Activated naive CD8-positive, alpha-beta T cell treated with anti-CD3 and anti-CD28 coated beads, Interleukin-2, amount 10 ng/mL, durations not matched to agents 7 days and 5 days (primary cell): Measurements from ENCODE around the gene LRRC71. TPM values are rescaled to one million over a fixed set of nuclear protein-coding genes. Genes with fewer than 3 reads are reported as not detected.

Source experiments
- ATAC-seq: fragments of 150-1000 bp; cut with Tn5 transposase; one replicate; pipeline ENCODE4 v1.10.0; 2021; ENCODE audit warnings: low read depth, moderate library complexity
- POLR2A ChIA-PET: fragments of 350-600 bp; sonication (Branson Sonifier 250); formaldehyde crosslinking; loops from one replicate; lab custom pipeline; 2021; ENCODE audit warnings: antibody characterized with exemption; lab: Charles Lee
- DNase-seq: peaks from one replicate; pipeline ENCODE4 v3.0.0; 2021
- H3K27ac Mint-ChIP-seq: one replicate; pipeline ENCODE4 v1.8.0; 2022; ENCODE audit warnings: mild to moderate bottlenecking, mixed read lengths
- H3K27me3 Mint-ChIP-seq: one replicate; pipeline ENCODE4 v1.8.0; 2022; ENCODE audit warnings: mild to moderate bottlenecking, moderate library complexity, mixed read lengths
- H3K36me3 Mint-ChIP-seq: one replicate; pipeline ENCODE4 v1.8.0; 2021; ENCODE audit warnings: mild to moderate bottlenecking, mixed read lengths
- H3K4me1 Mint-ChIP-seq: one replicate; pipeline ENCODE4 v1.8.0; 2021; ENCODE audit warnings: mixed read lengths
- H3K4me3 Mint-ChIP-seq: one replicate; pipeline ENCODE4 v1.8.0; 2022; ENCODE audit warnings: mild to moderate bottlenecking, moderate library complexity, mixed read lengths
- H3K9me3 Mint-ChIP-seq: one replicate; pipeline ENCODE4 v1.8.0; 2021; ENCODE audit warnings: mixed read lengths
- total RNA-seq, 2 experiments: library from RNA; stranded (reverse); gene quantifications; one replicate each; pipeline ENCODE4 v1.2.3, GENCODE V29; 2021

Gene LRRC71
- total RNA-seq, 2 experiments from 2014 or later = not detected

DNA sequence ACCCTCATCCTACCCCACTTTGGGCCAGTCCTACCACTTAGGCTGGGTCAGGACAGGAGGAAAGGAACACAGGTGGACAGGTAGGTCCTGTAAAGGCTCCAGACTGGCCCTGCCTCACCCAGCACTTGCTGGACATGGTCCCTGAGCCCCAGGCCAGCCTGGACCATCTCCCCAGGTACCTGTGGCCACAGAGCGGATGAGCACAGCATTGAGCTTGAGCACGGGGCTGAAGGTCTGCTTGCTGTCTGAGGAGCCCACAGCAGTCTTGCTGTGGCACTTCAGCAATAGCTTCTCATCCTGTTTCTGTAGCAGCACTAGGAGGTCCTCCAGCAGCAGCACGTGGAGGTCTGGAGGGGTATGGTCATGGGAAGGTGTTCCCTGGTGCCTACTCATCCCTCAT, 23.3 kb downstream of the LRRC71 start:
- no peak overlapping the region for H3K27ac Mint-ChIP-seq
- no peaks in the 10 kb centered on the region for H3K9me3 Mint-ChIP-seq
- H3K36me3 Mint-ChIP-seq = peaks cover 5% of the 10 kb centered on the region
- no peak for ATAC-seq
- POLR2A ChIA-PET = no interaction called here
- no peaks in the 10 kb centered on the region for H3K27me3 Mint-ChIP-seq
- no peaks in the 10 kb centered on the region for H3K4me1 Mint-ChIP-seq
- DNase-seq = no peak
- no peak overlapping the region for H3K4me3 Mint-ChIP-seq

GRCh38 chr1:156944268-156944667, 23.8 kb downstream of the LRRC71 start:
- Mint-ChIP-seq H3K9me3 (no peaks in the 10 kb centered on the region), H3K27me3 (no peaks in the 10 kb centered on the region), H3K36me3 (peaks cover 5% of the 10 kb centered on the region), H3K4me1 (no peaks in the 10 kb centered on the region), H3K4me3 (no peak overlapping the region), H3K27ac (no peak overlapping the region)
- no peak for DNase-seq
- POLR2A ChIA-PET = no interaction called here
- ATAC-seq = no peak

DNA sequence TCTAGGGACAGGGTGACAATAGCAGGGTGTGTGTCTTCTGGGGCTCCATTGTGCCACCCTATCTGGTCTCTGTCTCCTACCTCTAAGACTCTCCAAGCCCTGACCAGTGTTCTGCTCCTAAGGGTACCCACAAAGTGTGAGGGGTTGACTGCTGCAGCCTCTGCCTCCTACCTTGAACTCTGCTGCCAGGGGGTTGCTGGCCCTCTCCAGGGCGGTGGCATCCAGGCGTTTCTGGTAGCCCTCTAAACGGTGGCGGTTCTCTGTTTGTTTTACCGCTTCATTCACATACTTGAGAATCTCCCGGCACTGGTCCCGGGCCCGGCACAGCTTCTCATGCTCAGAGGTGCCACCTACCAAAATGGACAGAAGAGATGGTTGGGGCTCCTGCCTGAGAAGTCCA, 24.4 kb downstream of the LRRC71 start:
- no peak for DNase-seq
- no peaks in the 10 kb centered on the region for H3K9me3 Mint-ChIP-seq

GRCh38 chr1:156945881-156946661, 25.6 kb downstream of the LRRC71 start:
- ATAC-seq (no peak), DNase-seq (no peak)
- Mint-ChIP-seq H3K36me3 (peaks cover 5% of the 10 kb centered on the region), H3K9me3 (no peaks in the 10 kb centered on the region), H3K4me3 (no peak overlapping the region), H3K4me1 (no peaks in the 10 kb centered on the region), H3K27me3 (no peaks in the 10 kb centered on the region), H3K27ac (no peak overlapping the region)
- POLR2A ChIA-PET = no interaction called here

More for the DNA sequence above, 24.4 kb downstream of the LRRC71 start:
- H3K27me3 Mint-ChIP-seq = no peaks in the 10 kb centered on the region
- POLR2A ChIA-PET = no interaction called here
- H3K4me3 Mint-ChIP-seq = no peak overlapping the region
- ATAC-seq = no peak
- no peak overlapping the region for H3K27ac Mint-ChIP-seq
- peaks cover 5% of the 10 kb centered on the region for H3K36me3 Mint-ChIP-seq
- no peaks in the 10 kb centered on the region for H3K4me1 Mint-ChIP-seq

- DNase-seq (no peak), ATAC-seq (no peak)
- Mint-ChIP-seq H3K4me1 (no peaks in the 10 kb centered on the region), H3K27me3 (no peaks in the 10 kb centered on the region), H3K27ac (no peak overlapping the region), H3K4me3 (no peak overlapping the region), H3K36me3 (peaks cover 5% of the 10 kb centered on the region), H3K9me3 (no peaks in the 10 kb centered on the region)
- POLR2A ChIA-PET = no interaction called here
These were observed 26.7 kb downstream of the LRRC71 start for GRCh38 chr1:156947127-156947526.

DNA sequence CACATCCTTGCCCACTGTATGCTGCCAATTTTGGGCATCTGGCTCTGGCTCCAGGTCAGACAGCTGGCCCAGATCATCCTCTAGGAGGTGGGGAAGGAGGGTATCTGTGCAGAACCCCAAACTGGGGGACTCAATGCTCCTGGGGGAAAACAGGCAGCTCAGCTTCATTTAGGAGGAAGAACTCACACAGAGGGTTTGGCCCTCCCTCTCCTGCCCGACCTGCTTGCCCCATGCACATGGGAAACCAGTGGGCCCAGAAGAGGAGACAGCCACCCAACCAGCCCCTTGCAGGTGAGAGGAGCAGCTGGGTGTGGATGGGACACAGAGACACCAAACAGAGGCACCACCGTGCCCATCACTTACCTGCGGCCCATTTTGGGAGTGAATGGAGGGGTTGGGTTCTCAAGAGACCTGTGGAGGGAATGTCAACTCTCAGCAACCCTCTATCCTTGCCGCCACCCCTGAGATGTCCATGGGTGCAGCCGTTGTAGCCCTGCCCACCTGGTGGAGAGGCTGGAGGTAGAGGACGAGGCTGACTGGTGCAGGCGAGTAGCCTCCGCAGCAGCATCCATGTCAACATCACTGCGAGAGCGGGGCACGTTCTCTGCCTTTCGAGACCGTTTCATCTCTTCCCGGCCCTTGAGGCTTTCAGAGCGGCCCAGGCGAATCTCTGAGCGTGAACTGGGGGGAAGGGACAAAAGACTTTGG, 27.5 kb downstream of the LRRC71 start:
- Mint-ChIP-seq H3K27ac (no peak overlapping the region), H3K9me3 (no peaks in the 10 kb centered on the region), H3K27me3 (no peaks in the 10 kb centered on the region), H3K36me3 (peaks cover 5% of the 10 kb centered on the region), H3K4me3 (no peak overlapping the region), H3K4me1 (no peaks in the 10 kb centered on the region)
- no peak for ATAC-seq
- POLR2A ChIA-PET = no interaction called here
- DNase-seq = no peak

DNA sequence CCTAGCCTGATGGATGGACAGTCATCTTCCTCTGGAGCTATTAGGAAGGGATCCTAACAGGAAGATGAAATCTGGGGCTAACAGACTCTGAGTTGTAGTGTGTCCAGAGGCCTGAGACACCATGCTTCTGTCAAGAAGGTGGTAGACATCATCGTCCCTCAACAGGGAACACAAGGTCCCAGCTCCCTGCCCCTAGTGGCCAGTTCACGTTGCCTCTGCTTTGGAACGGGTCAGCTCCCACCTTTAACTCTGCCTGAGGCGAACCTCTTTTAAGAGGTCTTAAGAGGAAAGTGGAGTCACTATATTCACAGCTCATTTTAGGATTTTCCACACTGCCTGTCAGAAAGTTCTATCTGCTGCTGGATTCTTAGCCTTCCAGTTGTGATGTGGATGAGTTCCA, 28.3 kb downstream of the LRRC71 start:
- ATAC-seq (no peak), DNase-seq (no peak)
- Mint-ChIP-seq H3K4me1 (no peaks in the 10 kb centered on the region), H3K36me3 (peaks cover 5% of the 10 kb centered on the region), H3K9me3 (no peaks in the 10 kb centered on the region), H3K27ac (no peak overlapping the region), H3K27me3 (no peaks in the 10 kb centered on the region), H3K4me3 (no peak overlapping the region)
- POLR2A ChIA-PET = no interaction called here

GRCh38 chr1:156949127-156949526, 28.7 kb downstream of the LRRC71 start:
- POLR2A ChIA-PET = no interaction called here
- Mint-ChIP-seq H3K27me3 (no peaks in the 10 kb centered on the region), H3K36me3 (peaks cover 5% of the 10 kb centered on the region), H3K4me3 (no peak overlapping the region), H3K9me3 (no peaks in the 10 kb centered on the region), H3K4me1 (no peaks in the 10 kb centered on the region), H3K27ac (no peak overlapping the region)
- DNase-seq (no peak), ATAC-seq (no peak)

DNA sequence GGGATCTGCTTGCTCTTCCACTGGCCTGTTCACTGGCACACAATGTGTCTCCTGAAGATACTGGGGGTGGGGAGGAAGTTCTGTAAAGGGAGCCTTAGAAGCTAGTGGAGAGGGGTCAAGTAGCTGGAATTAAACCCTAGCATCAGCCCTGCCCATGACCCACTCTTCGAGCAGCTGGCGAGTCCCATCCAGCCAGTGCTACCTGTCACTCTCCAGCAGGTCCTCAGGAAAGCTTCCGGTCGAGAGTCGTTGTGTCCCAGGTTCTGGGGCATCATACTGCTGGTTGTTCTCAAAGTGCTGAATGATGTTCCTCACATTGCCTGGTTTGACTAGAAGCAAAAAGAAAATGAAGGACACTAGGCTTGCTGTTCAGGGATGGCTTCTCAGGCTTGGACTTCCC, 30.9 kb downstream of the LRRC71 start:
- POLR2A ChIA-PET = interaction anchor here (0.6 kb wide), 1 partner anchor 256 kb away, joined by 3 read pairs; no protein-coding TSS in a partner anchor
- H3K36me3 Mint-ChIP-seq = peaks cover 3% of the 10 kb centered on the region

DNA sequence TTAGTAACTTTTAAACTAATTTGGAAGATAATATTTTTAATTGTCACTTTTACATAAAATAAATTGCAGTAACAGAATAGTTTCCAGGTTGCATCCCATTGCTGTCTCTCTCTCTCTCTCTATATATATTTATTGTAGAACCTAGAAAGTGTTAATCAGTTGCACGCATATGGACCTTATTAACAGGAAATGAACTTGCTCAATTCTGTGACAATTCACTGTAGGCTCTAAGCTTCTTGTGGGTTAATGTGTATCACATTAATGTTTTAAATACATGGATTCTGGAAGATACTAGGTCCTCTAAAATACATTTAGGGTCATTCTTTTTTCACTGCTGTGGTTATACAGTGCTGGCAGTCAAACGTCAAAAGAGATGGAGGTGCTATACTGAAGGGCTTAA, 33.1 kb downstream of the LRRC71 start:
- ATAC-seq (no peak), DNase-seq (no peak)
- POLR2A ChIA-PET = no interaction called here
- H3K4me1 Mint-ChIP-seq = peaks cover 6% of the 10 kb centered on the region
- H3K27ac Mint-ChIP-seq = no peak overlapping the region
- H3K9me3 Mint-ChIP-seq = no peaks in the 10 kb centered on the region
- peaks cover 3% of the 10 kb centered on the region for H3K36me3 Mint-ChIP-seq
- H3K27me3 Mint-ChIP-seq = no peaks in the 10 kb centered on the region
- no peak overlapping the region for H3K4me3 Mint-ChIP-seq

More for the DNA sequence above, 30.9 kb downstream of the LRRC71 start:
- Mint-ChIP-seq H3K4me1 (no peaks in the 10 kb centered on the region), H3K9me3 (no peaks in the 10 kb centered on the region), H3K27me3 (no peaks in the 10 kb centered on the region), H3K27ac (no peak overlapping the region), H3K4me3 (no peak overlapping the region)
- ATAC-seq (no peak), DNase-seq (no peak)

GRCh38 chr1:156956333-156956732, 35.9 kb downstream of the LRRC71 start:
- Mint-ChIP-seq H3K27me3 (no peaks in the 10 kb centered on the region), H3K9me3 (no peaks in the 10 kb centered on the region), H3K4me1 (peaks cover 10% of the 10 kb centered on the region), H3K4me3 (no peak overlapping the region), H3K27ac (no peak overlapping the region), H3K36me3 (peaks cover 8% of the 10 kb centered on the region)
- POLR2A ChIA-PET = no interaction called here
- DNase-seq (no peak), ATAC-seq (no peak)

- ATAC-seq (no peak), DNase-seq (no peak)
- no peak overlapping the region for H3K4me3 Mint-ChIP-seq
- no peak overlapping the region for H3K27ac Mint-ChIP-seq
- no peaks in the 10 kb centered on the region for H3K27me3 Mint-ChIP-seq
- peaks cover 8% of the 10 kb centered on the region for H3K36me3 Mint-ChIP-seq
- peaks cover 19% of the 10 kb centered on the region for H3K4me1 Mint-ChIP-seq
- H3K9me3 Mint-ChIP-seq = no peaks in the 10 kb centered on the region
- POLR2A ChIA-PET = interaction anchor here (0.6 kb wide), 1 partner anchor 25 kb away, joined by 3 read pairs; no protein-coding TSS in a partner anchor
These were observed 37.2 kb downstream of the LRRC71 start for GRCh38 chr1:156957634-156958033.

- Mint-ChIP-seq H3K27ac (no peak overlapping the region), H3K4me3 (no peak overlapping the region), H3K27me3 (no peaks in the 10 kb centered on the region), H3K36me3 (peaks cover 8% of the 10 kb centered on the region), H3K4me1 (peaks cover 24% of the 10 kb centered on the region), H3K9me3 (no peaks in the 10 kb centered on the region)
- POLR2A ChIA-PET = no interaction called here
- DNase-seq (no peak), ATAC-seq (no peak)
These were observed 37.8 kb downstream of the LRRC71 start for GRCh38 chr1:156958247-156958714.

DNA sequence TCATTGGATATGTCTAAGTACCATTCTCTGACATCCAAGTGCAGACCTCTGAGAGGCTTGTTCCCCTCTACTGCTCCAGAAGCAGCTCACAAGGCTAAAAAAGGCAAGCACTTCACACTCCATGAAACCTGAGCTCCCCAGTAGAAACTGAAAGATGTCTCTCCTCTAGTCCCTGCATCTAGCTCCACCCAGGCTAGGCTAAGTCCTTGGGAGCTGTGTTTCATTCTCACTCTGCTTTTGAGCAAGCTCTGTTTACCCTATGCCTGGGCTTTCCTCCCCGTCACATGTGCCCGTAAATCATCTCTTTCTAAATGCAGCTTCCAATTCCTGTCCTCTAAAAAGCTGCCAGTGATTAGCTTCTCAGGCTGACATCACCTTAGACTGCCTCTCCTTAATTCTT, 39.0 kb downstream of the LRRC71 start:
- peaks cover 34% of the 10 kb centered on the region for H3K4me1 Mint-ChIP-seq

More for the DNA sequence above, 39.0 kb downstream of the LRRC71 start:
- Mint-ChIP-seq H3K36me3 (peaks cover 8% of the 10 kb centered on the region), H3K4me3 (no peak overlapping the region), H3K27ac (no peak overlapping the region), H3K9me3 (peaks cover under 1% of the 10 kb centered on the region), H3K27me3 (no peaks in the 10 kb centered on the region)
- no peak for ATAC-seq
- POLR2A ChIA-PET = no interaction called here
- no peak for DNase-seq
